ENCODE data around the gene UGT3A1. TPM values are rescaled to one million over a fixed set of nuclear protein-coding genes. Genes with fewer than 3 reads are reported as not detected.

UGT3A1 gene
- total RNA-seq, 4 donors from 2014 or later, result not detected

DNA sequence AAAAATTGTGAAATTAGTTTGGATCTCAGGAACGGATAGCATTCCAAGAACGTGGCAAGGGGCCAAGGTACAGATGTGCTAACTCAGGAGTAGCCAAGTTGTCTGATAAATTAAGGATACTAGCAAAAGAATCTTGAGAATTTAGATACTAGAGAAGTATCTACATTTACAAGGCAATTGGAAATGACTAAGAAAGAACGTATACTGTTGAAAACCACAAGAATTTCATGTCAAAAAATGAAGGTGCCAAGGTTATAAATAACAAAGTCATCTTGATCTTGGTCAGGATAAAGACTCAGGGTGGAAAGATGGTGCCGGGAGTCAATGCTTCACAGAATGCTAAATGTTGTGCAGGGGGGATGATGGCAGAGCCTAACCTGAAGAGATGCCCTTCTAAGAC, 72.0 kb downstream of the UGT3A1 start:
- ATAC-seq (ENCODE audit: low FRiP score) (no peak), DNase-seq (ENCODE audit: low spot score) (no peak)
- TF ChIP-seq, protein P1, sequence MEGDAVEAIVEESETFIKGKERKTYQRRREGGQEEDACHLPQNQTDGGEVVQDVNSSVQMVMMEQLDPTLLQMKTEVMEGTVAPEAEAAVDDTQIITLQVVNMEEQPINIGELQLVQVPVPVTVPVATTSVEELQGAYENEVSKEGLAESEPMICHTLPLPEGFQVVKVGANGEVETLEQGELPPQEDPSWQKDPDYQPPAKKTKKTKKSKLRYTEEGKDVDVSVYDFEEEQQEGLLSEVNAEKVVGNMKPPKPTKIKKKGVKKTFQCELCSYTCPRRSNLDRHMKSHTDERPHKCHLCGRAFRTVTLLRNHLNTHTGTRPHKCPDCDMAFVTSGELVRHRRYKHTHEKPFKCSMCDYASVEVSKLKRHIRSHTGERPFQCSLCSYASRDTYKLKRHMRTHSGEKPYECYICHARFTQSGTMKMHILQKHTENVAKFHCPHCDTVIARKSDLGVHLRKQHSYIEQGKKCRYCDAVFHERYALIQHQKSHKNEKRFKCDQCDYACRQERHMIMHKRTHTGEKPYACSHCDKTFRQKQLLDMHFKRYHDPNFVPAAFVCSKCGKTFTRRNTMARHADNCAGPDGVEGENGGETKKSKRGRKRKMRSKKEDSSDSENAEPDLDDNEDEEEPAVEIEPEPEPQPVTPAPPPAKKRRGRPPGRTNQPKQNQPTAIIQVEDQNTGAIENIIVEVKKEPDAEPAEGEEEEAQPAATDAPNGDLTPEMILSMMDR (IDR thresholded peaks at IDR 0.05), result no peak

DNA sequence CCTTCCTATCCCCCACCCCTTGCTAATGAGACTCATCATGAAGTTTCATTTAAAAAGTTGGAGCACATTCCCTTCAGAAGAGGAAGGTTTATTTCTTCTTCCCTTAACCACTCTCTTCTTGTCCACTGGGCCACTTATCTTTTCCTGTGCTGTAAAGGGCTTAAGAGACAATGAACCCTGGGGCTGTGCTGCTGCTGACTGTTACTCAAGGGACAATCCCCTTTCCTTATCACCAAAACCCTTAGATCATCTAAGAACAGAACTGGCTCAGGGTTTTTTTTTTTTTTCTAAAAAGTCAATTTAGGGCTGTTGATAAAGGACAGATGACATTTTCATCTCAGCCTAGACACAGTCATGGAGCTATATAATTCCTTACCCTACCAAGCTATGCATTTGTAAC, 82.4 kb downstream of the UGT3A1 start:
- ATAC-seq (ENCODE audit: low FRiP score) (no peak), DNase-seq (ENCODE audit: low spot score) (no peak)
- TF ChIP-seq, protein P1 (IDR thresholded peaks at IDR 0.05), result no peak

DNA sequence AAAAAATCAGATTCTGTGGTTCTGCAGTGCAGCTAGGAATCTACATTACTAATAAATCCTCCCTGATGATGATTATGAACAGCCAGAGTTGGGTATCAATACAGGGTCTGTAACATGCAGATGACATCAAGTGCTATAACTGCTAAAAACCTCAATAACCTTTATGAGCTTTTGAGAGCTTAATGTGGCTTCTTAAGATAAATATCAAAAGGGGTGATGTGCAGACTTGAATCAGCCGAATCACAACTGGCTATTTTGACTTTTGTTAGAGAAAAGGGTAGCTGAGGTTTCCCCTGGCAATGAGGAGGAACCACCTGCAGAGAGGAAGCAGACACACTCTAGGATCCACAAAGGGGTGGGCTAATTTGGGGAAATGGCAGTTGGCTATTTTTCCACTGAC, 83.0 kb downstream of the UGT3A1 start:
- no peak for DNase-seq (ENCODE audit: low spot score)
- ATAC-seq (ENCODE audit: low FRiP score), result no peak
- TF ChIP-seq, protein P1 (IDR thresholded peaks at IDR 0.05), result no peak

DNA sequence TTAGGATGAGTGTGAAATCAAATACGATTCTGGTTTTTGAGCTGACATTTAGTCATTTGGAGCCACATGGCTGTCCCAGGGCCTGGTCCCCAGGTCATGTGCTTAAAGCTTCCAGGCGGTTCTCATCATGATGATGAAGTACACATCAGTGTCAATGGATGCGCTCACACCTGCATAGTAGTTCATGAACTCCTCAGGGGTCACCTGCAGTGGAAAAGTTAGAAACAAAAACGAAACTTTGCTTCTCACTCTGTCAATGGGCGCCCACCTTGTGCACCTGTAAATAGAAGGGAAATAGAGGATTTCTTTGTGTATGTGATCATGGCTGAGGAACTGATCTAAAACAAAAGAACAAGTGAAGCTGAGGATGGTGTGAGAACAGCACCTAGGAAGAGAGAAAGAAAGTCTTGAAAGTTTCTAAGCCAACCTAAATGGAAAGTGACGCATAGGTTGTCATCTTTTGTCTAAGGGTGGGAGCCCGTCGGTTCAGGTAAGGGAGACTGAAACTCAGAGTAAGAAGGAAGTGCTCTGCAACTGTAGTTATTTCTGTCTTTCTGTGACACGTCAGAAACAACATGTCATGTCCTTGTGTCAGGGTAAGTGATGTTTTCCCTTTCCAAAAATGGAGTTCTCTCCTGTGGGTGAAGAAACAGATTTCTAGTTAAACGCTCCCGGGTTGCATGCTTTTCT, 86.6 kb downstream of the UGT3A1 start:
- no peak for ATAC-seq (ENCODE audit: low FRiP score)
- DNase-seq (ENCODE audit: low spot score), result no peak
- TF ChIP-seq, protein P1 (IDR thresholded peaks at IDR 0.05), result no peak

DNA sequence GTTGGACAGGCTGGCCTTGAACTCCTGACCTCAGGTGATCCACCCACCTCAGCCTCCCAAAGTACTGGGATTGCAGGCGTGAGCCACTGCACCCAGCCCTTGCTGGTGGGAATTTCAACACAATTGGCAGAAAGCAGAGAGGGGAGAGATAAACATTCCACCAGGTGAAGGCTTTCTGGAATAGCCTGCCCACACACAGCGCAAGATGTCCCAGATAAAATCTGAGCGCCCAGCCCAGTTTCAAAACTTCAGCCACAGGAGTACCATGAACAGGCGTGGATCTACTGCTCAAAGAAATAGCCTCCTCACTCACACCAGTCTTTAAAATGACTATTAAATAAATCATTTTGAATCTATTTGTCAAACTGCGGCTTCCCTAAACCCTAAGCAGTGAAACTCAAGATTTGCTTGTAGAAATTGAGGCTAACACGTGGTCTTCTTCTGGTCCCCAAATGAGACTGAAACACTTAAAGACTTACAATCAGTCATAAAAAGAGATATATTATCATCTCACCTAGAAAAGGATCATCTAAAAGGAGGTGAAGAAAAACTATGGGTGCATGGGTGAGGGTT, 87.5 kb downstream of the UGT3A1 start:
- DNase-seq (ENCODE audit: low spot score), result no peak
- TF ChIP-seq, protein P1 (IDR thresholded peaks at IDR 0.05), result no peak
- ATAC-seq (ENCODE audit: low FRiP score), result no peak

DNA sequence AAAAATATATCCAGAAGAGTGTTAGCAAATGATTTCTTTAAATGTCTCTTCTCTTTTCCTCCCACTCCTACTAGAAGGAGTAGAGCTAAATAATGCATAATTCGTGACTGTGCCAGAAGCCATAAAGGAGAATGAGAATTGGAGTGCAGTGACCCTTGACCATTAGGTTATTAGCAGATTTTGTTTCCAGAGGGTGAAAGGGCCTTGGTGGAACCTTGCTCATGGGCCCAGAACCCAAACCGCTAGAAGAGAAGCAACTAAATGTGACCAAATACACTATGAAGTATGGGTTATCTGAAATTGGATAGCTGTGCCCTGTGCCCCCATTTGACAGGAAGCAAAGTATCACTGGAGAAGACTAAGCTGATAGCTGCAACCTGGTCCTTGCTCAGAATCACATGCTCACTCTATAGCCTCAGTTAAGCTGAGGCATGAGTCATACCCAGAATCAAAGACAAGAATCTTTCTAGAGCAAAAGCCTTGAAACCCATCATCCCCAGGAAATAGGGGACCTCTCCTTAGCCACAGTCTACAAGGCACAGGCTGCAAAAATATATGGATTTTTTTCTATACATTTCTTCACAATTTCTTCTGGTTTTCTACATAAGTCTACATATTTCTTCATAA, 89.0 kb downstream of the UGT3A1 start:
- TF ChIP-seq, protein P1 (IDR thresholded peaks at IDR 0.05), result no peak
- no peak for ATAC-seq (ENCODE audit: low FRiP score)
- no peak for DNase-seq (ENCODE audit: low spot score)

Other genes with a start within 250 kb of the UGT3A1 start
- 10 to 100 TPM; 13.4 to 45.8 (median 23.7) TPM for gene IL7R, start 134.5 kb downstream of the UGT3A1 start, total RNA-seq
- gene CAPSL, start 52.8 kb downstream of the UGT3A1 start, total RNA-seq, result not detected
- gene UGT3A2, start 75.5 kb upstream of the UGT3A1 start, total RNA-seq, result not detected
- 10 to 100 TPM in 1 of 4 donors, 1 to 10 TPM in 3; 6.2 to 12.0 (median 8.6) TPM for gene LMBRD2, start 160.5 kb upstream of the UGT3A1 start, total RNA-seq
- 10 to 100 TPM in 3 of 4 donors, 1 to 10 TPM in 1; 8.6 to 19.4 (median 14.1) TPM for gene SKP2, start 160.7 kb upstream of the UGT3A1 start, total RNA-seq

Measured in omental fat pad (tissue), 4 donors.